ENCODE data around the gene SNX8.

- TF ChIP-seq POLR2A (IDR thresholded peaks at IDR 0.05) (no peak), CTCF (IDR thresholded peaks at IDR 0.05) (no peak), POLR2AphosphoS5 (IDR thresholded peaks at IDR 0.05) (no peak)
These were observed 59.7 kb downstream of the SNX8 start for GRCh38 chr7:2254429-2255144.

Measured in prostate gland (tissue), 2 donors.